K562 (cell line): Measurements from ENCODE around the gene C5AR2. TPM values are rescaled to one million over a fixed set of nuclear protein-coding genes. Genes with fewer than 3 reads are reported as not detected.

Experiments
- ATAC-seq: fragments of 200-7000 bp; cut with Tn5 transposase; 3 replicates; pipeline ENCODE4 v1.9.1; 2020; ENCODE audit warnings: moderate library complexity
- Bru-seq: library from RNA; stranded (reverse); fragments of 400-500 nt; gene quantifications from one replicate; lab custom pipeline; 2021; lab: Mats Ljungman, UMichigan
- BruChase-seq, 2 experiments: library from RNA; stranded (reverse); fragments of 400-500 nt; gene quantifications; one replicate each; lab custom pipeline; 2021; lab: Mats Ljungman, UMichigan
- BruUV-seq: library from RNA; stranded (reverse); fragments of 400-500 nt; replicated peaks from 2 replicates; lab custom pipeline; 2021; lab: Mats Ljungman, UMichigan
- CTCF ChIA-PET: fragments of 300-600 bp; formaldehyde crosslinking; extraction: SDS; loops from one replicate; lab custom pipeline; 2021; ENCODE audit warnings: low intra/inter-chr PET ratio; lab: Yijun Ruan, JAX
- POLR2A ChIA-PET: fragments of 300-600, 350-650 bp; sonication (Branson Sonifier 250); formaldehyde crosslinking; extraction: SDS; loops from one replicate; lab custom pipeline; 2021; ENCODE audit warnings: antibody characterized with exemption, inconsistent platforms; lab: Yijun Ruan, JAX
- DNase-seq, 4 experiments: peaks; one replicate each; pipeline versions ENCODE4 v3.0.0 to v3.0.0-alpha.2; 2011 to 2018; ENCODE audit warnings: low spot score in 3 of 4, mixed read lengths in 3 of 4; ENCODE audit errors: extremely low read depth in 1 of 4
- FAIRE-seq: peaks from 2 replicates; lab custom pipeline; 2011; peaks lifted over from hg19 to GRCh38; lab: Jason Lieb, UNC
- H2AFZ ChIP-seq: 2 replicates; pipeline ENCODE4 v1.6.0; 2011; ENCODE audit warnings: low read depth, low read length, control low read depth, inconsistent platforms
- H3K27ac ChIP-seq: fragments of 200-600 bp; 3 replicates; pipeline ENCODE4 v1.8.0; 2011; ENCODE audit warnings: low read depth, mild to moderate bottlenecking, control low read depth, inconsistent platforms, low read length, moderate library complexity, mixed read lengths; ENCODE audit errors: extremely low read depth
- H3K27me3 ChIP-seq, 2 experiments: fragments of 300-600 bp in 1 of 2; 2 replicates in 1 of 2; 3 replicates in 1 of 2; pipeline versions ENCODE4 v1.6.0 to v1.8.0; 2011; ENCODE audit warnings: inconsistent platforms in 2 of 2, low read length in 2 of 2, mild to moderate bottlenecking in 1 of 2, mixed read lengths in 1 of 2, moderate library complexity in 1 of 2; ENCODE audit not compliant: control insufficient read depth in 2 of 2, insufficient read depth in 2 of 2
- H3K36me3 ChIP-seq: fragments of 300-600 bp; 3 replicates; pipeline ENCODE4 v1.8.0; 2011; ENCODE audit warnings: mild to moderate bottlenecking, low read length, inconsistent platforms; ENCODE audit not compliant: control insufficient read depth, insufficient read depth
- H3K4me1 ChIP-seq, 2 experiments: fragments of 200-600 bp in 1 of 2; replicated peaks in 1 of 2; 2 replicates in 1 of 2; 3 replicates in 1 of 2; pipeline versions ENCODE4 v1.5.1 to v1.8.0; 2011; ENCODE audit warnings: inconsistent platforms in 2 of 2, low read length in 2 of 2, mild to moderate bottlenecking in 1 of 2, mixed read lengths in 1 of 2, moderate library complexity in 1 of 2; ENCODE audit not compliant: control insufficient read depth in 2 of 2, insufficient read depth in 2 of 2
- H3K4me2 ChIP-seq: 2 replicates; pipeline ENCODE4 v1.6.1; 2011; ENCODE audit warnings: low read length, control low read depth, inconsistent platforms, mixed read lengths; ENCODE audit not compliant: insufficient read depth
- H3K4me3 ChIP-seq: fragments of 200-600 bp; sonication (generic), shearing (Covaris generic); 2 replicates; pipeline ENCODE4 v1.5.1; 2016; ENCODE audit warnings: control low read depth, inconsistent platforms
- H3K79me2 ChIP-seq: fragments of 200-600 bp; 3 replicates; pipeline ENCODE4 v1.8.0; 2011; ENCODE audit warnings: low read length, inconsistent platforms; ENCODE audit not compliant: control insufficient read depth, insufficient read depth
- H3K9ac ChIP-seq, 2 experiments: 2 replicates each; pipeline versions ENCODE4 v1.6.0 to v1.6.1; 2011; ENCODE audit warnings: low read depth in 2 of 2, low read length in 2 of 2, control low read depth in 1 of 2, inconsistent platforms in 1 of 2, mild to moderate bottlenecking in 1 of 2, mixed read lengths in 1 of 2; ENCODE audit not compliant: insufficient read depth in 1 of 2
- H3K9me1 ChIP-seq: one replicate; pipeline ENCODE4 v1.6.0; 2011; ENCODE audit warnings: inconsistent platforms, mild to moderate bottlenecking, low read length, moderate library complexity; ENCODE audit not compliant: control insufficient read depth, insufficient read depth
- H3K9me3 ChIP-seq: replicated peaks from 2 replicates; pipeline ENCODE4 v1.5.1; 2011; ENCODE audit warnings: low read depth, low read length, inconsistent platforms; ENCODE audit not compliant: control insufficient read depth, insufficient read depth
- H4K20me1 ChIP-seq: replicated peaks from 2 replicates; pipeline ENCODE4 v1.6.1; 2011; ENCODE audit warnings: low read length, inconsistent platforms, mixed read lengths; ENCODE audit not compliant: control insufficient read depth, insufficient read depth
- ATF2 ChIP-seq: sonication (generic); formaldehyde crosslinking; IDR thresholded peaks from 2 replicates; pipeline ENCODE4 v1.8.1; 2022; ENCODE audit warnings: missing genetic modification reagents
- JUN ChIP-seq, 2 experiments: sonication (generic) in 1 of 2; formaldehyde crosslinking in 1 of 2; IDR thresholded peaks; 2 replicates each; pipeline versions ENCODE4 v1.6.1 to v1.8.0; 2012 to 2022; ENCODE audit warnings: borderline replicate concordance in 2 of 2, mild to moderate bottlenecking in 2 of 2, improper control_type of control experiment in 1 of 2, low read depth in 1 of 2, low read length in 1 of 2, missing genetic modification reagents in 1 of 2
- PYGO2 ChIP-seq: fragments of 450-650 bp; IDR thresholded peaks from 2 replicates; pipeline ENCODE4 v1.6.1; 2016; ENCODE audit warnings: mild to moderate bottlenecking, missing genetic modification characterization, moderate library complexity, missing compliant biosample characterization
- REST ChIP-seq, 2 experiments: fragments of 450-650 bp; formaldehyde crosslinking in 1 of 2; IDR thresholded peaks; 2 replicates each; pipeline versions ENCODE4 v1.4.0 to v1.6.1; 2014 to 2020; ENCODE audit warnings: mild to moderate bottlenecking in 2 of 2, borderline replicate concordance in 1 of 2, low read depth in 1 of 2
- XRCC3 ChIP-seq: fragments of 450-650 bp; IDR thresholded peaks from 2 replicates; pipeline ENCODE4 v1.6.1; 2017; ENCODE audit warnings: mild to moderate bottlenecking, moderate library complexity
- ZNF584 ChIP-seq: fragments of 200-800 bp; sonication (Bioruptor generic); IDR thresholded peaks from 2 replicates; pipeline ENCODE4 v1.6.1; 2016; ENCODE audit warnings: low read depth, mild to moderate bottlenecking, missing genetic modification characterization, missing compliant biosample characterization
- WGBS: fragments of 100-300 bp; shearing (Covaris generic); methylation state at CpG from one replicate; pipeline ENCODE4 v1.1.6; 2016; ENCODE audit warnings: low coverage, mixed read lengths; ENCODE audit not compliant: insufficient coverage; ENCODE audit errors: missing lambda C conversion rate; 5-methylcytosine and 5-hydroxymethylcytosine counted together
- in situ Hi-C: fragments of 300-500 bp; cut with MboI; formaldehyde crosslinking; loops from 4 replicates; pipeline ENCODE4 v1.15.0; 2018; ENCODE audit warnings: inconsistent platforms, mixed read lengths
- intact Hi-C: fragments of 100-400 bp; cut with micrococcal nuclease; formaldehyde crosslinking; loops from 2 replicates; pipeline ENCODE4 v1.14.2; 2022
- long read RNA-seq, 3 experiments: library from polyadenylated mRNA in 2 of 3; library from RNA in 1 of 3; unstranded in 2 of 3; stranded (forward) in 1 of 3; transcript quantifications; one replicate each; pipeline ENCODE4 v2.0.0, GENCODE V29; 2019 to 2022
- polyA minus RNA-seq, 3 experiments: library from RNA; depleted of rRNA, polyadenylated mRNA; stranded (reverse); fragments of >200 nt; gene quantifications; 2 replicates each; pipeline ENCODE4 v1.2.3, GENCODE V29; 2011
- polyA plus RNA-seq, 8 experiments: library from polyadenylated mRNA; depleted of rRNA in 4 of 8; stranded (reverse) in 5 of 8; unstranded in 3 of 8; fragments of >200 nt; fragmentation: Nextera tagmentation in 2 of 8; fragmentation: Illumina TruSeq in 1 of 8; extraction: Ambion mirVana in 2 of 8; extraction: Trizol in 1 of 8; gene quantifications; 2 replicates each; pipeline versions ENCODE4 v1.2.1 to v1.2.3, GENCODE V29; 2011 to 2014; ENCODE audit warnings: inconsistent platforms in 1 of 8, missing spikeins in 1 of 8
- total RNA-seq, 7 experiments: library from RNA; depleted of rRNA in 6 of 7; stranded (reverse); fragments of >200 nt in 6 of 7; fragmentation: Illumina TruSeq in 2 of 7; extraction: Trizol in 2 of 7; gene quantifications; 2 replicates each; pipeline versions ENCODE4 v1.2.1 to v1.2.3, GENCODE V29; 2011 to 2021; ENCODE audit warnings: low replicate concordance in 1 of 7

The C5AR2 gene
- total RNA-seq (2011; cell fraction: chromatin; rRNA removed; ENCODE audit: low replicate concordance), result 0.77 and 1.6 TPM in 2 replicates
- 1.2 and 1.4 TPM in 2 replicates for total RNA-seq (2011; cell fraction: nucleolus; rRNA removed)
- 0.66 and 0.92 TPM in 2 replicates for total RNA-seq (2011; cell fraction: nucleoplasm; rRNA removed)
- 0.78 and 1.1 TPM in 2 replicates for total RNA-seq (2014; rRNA removed)
- total RNA-seq (2014; rRNA removed; fragmentation: Illumina TruSeq; extraction: Trizol), result 0.07 and 0.13 TPM in 2 replicates
- 0.04 and 0.15 TPM in 2 replicates for total RNA-seq (2015; rRNA removed; fragmentation: Illumina TruSeq; extraction: Trizol)
- 0.51 and 0.63 TPM in 2 replicates for total RNA-seq (2021)
- 0.15 and 0.21 TPM in 2 replicates for polyA plus RNA-seq (2011; rRNA removed)
- 0.12 and 0.69 TPM in 2 replicates for polyA plus RNA-seq (2011; cell fraction: cytosol; rRNA removed)
- 0.74 and 1.5 TPM in 2 replicates for polyA plus RNA-seq (2011; cell fraction: nucleus; rRNA removed)
- 0.22 TPM in 2 replicates for polyA plus RNA-seq (2012)
- 0.10 and 0.28 TPM in 2 replicates for polyA plus RNA-seq (2014; fragmentation: Illumina TruSeq; extraction: Trizol)
- under 1 TPM; 0.01 to 0.13 TPM for polyA plus RNA-seq (2014; fragmentation: Nextera tagmentation; extraction: Ambion mirVana)
- polyA plus RNA-seq (2014; rRNA removed), result 0.24 and 0.43 TPM in 2 replicates
- 0.06 and 0.53 TPM in 2 replicates for polyA minus RNA-seq (2011; rRNA and poly(A)+ RNA removed)
- polyA minus RNA-seq (2011; cell fraction: cytosol; rRNA and poly(A)+ RNA removed), result 0.19 TPM in 1 of 2 replicates, not detected in the other
- 0.33 and 0.40 TPM in 2 replicates for polyA minus RNA-seq (2011; cell fraction: nucleus; rRNA and poly(A)+ RNA removed)
- percentile 27 among the genes with signal in this experiment for Bru-seq, nascent RNA
- percentile 19 among the genes with signal in this experiment for BruChase-seq, experiment 1, labeled RNA remaining after a 2-hour chase
- percentile 21 among the genes with signal in this experiment for BruChase-seq, experiment 2, labeled RNA remaining after a 6-hour chase
- long read RNA-seq, experiment 1, partial matches to known transcripts, result 0 of 1 reads
- long read RNA-seq, experiment 1, other reads (novel, unspliced or antisense), result 1 of 1 reads
- long read RNA-seq, experiment 2, result 0 reads
- long read RNA-seq, experiment 3, result 0 reads

GRCh38 chr19:47331931-47332547 lies at the start of gene C5AR2:
Gene C5AR2 (plus strand): TSS chr19:47332175. CDS start chr19:47340800, 8,625 bp downstream.
- BruUV-seq, result no TSS peak
- no peaks in the 10 kb centered on the region for H3K9me1 ChIP-seq
- no peaks in the 10 kb centered on the region for H3K36me3 ChIP-seq
- FAIRE-seq, result no peak
- H3K27ac ChIP-seq, result no peak within 1 kb of the TSS; the same call in 2 of the 3 replicates
- H3K9ac ChIP-seq, result peak within 1 kb of the TSS in 1 of 2 experiments; percentile 70; a peak in 2 of 4 replicates
- POLR2A ChIA-PET, result interaction anchor here (0.6 kb wide), 1 partner anchor 17 kb away, joined by 3 read pairs; no protein-coding TSS in a partner anchor
- 63% methylated on average over 18 of the region's 18 CpGs for WGBS
- no peaks in the 10 kb centered on the region for H3K79me2 ChIP-seq
- ATAC-seq, result no peak
- no peaks in the 10 kb centered on the region for H4K20me1 ChIP-seq
- H3K9me3 ChIP-seq, result no peaks in the 10 kb centered on the region
- intact Hi-C loops (no loop called here), in situ Hi-C loops (no loop called here)
- H2AFZ ChIP-seq, result peak within 1 kb of the TSS; percentile 11; the same call in 1 of the 2 replicates
- peaks cover 41 to 47% of the 10 kb centered on the region in 2 experiments for H3K4me1 ChIP-seq
- H3K27me3 ChIP-seq, result no peaks in the 10 kb centered on the region
- H3K4me3 ChIP-seq, result no peak within 1 kb of the TSS
- CTCF ChIA-PET, result no interaction called here
- DNase-seq, result no peak
- no peak within 1 kb of the TSS for H3K4me2 ChIP-seq
- TF ChIP-seq REST (IDR thresholded peaks at IDR 0.05; ENCODE audit: borderline replicate concordance) (no peak), REST (CRISPR knock-in tag; IDR thresholded peaks at IDR 0.05; ENCODE audit: low read depth) (no peak), ATF2 (CRISPR knock-in tag) (no peak), JUN (IDR thresholded peaks at IDR 0.05; ENCODE audit: borderline replicate concordance, low read depth, low read length) (no peak), JUN (CRISPR knock-in tag; IDR thresholded peaks at IDR 0.05; ENCODE audit: borderline replicate concordance) (no peak), ZNF584 (no peak), XRCC3 (no peak), PYGO2 (tag) (no peak)
